GM12864 (cell line): ENCODE data around the gene RAPH1.

Source experiments
- DNase-seq: peaks from one replicate; pipeline ENCODE4 v3.0.0-alpha.2; 2011; ENCODE audit warnings: low read depth
- H3K4me3 ChIP-seq: 2 replicates; pipeline ENCODE4 v1.5.1; 2011; ENCODE audit warnings: mild to moderate bottlenecking, low read depth, low read length, control low read depth
- TF ChIP-seq, protein P1 (sequence below): IDR thresholded peaks from 2 replicates; pipeline ENCODE4 v1.5.1; 2011; ENCODE audit warnings: low read depth, mild to moderate bottlenecking, moderate library complexity, low read length, control low read depth, inconsistent platforms; ENCODE audit errors: missing control alignments

Gene RAPH1

DNA sequence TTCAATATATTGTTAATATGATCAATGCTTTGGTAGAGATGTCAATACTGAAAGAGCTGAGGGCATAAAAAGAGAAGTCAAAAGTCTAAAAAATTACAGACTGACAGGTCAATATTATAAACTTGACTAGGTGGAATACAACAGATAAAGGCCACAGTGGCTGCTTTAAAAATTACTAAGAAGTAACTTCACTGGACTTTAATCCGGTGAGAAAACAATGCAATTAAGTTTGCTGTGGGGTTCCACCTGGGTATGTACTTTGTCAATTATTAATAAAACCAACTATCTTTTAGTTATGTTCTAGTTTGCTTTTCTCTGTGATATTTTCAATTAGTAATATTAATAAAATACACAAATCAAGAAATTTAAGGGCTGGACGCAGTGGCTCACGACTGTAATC, 44.7 kb downstream of the RAPH1 start:
- H3K4me3 ChIP-seq = no peak overlapping the region
- no peak for DNase-seq
- TF ChIP-seq, protein P1, sequence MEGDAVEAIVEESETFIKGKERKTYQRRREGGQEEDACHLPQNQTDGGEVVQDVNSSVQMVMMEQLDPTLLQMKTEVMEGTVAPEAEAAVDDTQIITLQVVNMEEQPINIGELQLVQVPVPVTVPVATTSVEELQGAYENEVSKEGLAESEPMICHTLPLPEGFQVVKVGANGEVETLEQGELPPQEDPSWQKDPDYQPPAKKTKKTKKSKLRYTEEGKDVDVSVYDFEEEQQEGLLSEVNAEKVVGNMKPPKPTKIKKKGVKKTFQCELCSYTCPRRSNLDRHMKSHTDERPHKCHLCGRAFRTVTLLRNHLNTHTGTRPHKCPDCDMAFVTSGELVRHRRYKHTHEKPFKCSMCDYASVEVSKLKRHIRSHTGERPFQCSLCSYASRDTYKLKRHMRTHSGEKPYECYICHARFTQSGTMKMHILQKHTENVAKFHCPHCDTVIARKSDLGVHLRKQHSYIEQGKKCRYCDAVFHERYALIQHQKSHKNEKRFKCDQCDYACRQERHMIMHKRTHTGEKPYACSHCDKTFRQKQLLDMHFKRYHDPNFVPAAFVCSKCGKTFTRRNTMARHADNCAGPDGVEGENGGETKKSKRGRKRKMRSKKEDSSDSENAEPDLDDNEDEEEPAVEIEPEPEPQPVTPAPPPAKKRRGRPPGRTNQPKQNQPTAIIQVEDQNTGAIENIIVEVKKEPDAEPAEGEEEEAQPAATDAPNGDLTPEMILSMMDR = no peak

DNA sequence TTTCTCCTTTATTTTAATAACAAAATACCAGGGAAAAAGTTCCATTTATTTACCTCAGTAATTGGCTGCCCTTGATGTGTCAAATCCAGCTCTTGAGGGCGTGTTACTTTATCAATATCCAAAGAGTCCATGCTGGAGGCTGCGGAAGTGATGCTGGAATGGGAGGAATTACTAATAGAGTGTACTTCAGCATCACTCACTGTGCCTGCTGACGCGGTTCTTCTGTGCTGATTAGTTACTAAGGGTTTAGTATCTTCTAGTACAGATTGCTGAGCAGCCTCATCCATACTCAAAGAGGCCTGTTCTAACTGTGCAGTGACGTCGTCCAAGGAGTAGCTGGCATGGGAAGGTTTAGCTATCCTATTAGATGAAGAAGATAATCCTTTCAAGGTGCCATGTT, 45.6 kb downstream of the RAPH1 start:
- no peak for DNase-seq

DNA sequence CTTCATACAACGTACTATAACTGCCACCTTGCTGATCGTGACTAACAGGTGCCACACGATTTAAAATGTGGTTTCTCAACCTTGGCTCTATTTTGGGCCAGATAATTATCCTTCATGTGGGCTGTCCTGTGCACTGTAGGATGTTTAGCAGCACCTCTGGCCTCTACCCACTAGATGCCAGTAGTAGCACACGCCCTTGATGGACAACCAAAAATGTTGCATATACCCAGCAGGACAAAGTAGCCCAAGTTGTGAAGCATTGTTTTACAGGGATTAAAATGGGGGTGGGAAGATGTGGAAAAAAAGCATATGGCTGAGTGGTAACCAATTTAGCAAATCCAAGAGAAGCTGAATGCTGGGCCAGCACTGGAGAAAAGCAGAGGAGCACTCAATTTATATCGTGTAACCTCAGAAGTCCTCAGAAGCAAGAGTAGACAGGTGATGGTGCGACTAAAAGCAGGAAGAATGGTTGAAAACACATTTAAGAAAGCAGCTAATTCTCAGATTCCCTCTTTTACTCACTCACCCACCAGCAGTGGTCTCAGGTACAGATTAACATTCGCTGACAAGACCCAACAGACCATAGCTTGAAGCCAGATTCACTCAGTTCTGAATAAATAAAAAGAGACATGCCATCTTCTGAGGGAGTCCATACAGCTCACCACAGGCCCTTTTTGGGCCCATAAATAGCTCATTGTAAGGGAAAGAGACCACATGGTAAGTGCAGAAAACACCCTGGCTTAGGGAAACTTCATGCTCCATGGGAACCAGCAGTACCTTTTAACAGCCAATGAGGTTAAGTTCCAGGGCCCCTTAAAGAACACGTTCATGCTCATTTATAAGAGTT, 50.6 kb downstream of the RAPH1 start:
- DNase-seq = peak; percentile 25
- TF ChIP-seq, protein P1 = peak; percentile 89
- no peak overlapping the region for H3K4me3 ChIP-seq

More for the DNA sequence above, 45.6 kb downstream of the RAPH1 start:
- no peak overlapping the region for H3K4me3 ChIP-seq
- TF ChIP-seq, protein P1 = no peak

DNA sequence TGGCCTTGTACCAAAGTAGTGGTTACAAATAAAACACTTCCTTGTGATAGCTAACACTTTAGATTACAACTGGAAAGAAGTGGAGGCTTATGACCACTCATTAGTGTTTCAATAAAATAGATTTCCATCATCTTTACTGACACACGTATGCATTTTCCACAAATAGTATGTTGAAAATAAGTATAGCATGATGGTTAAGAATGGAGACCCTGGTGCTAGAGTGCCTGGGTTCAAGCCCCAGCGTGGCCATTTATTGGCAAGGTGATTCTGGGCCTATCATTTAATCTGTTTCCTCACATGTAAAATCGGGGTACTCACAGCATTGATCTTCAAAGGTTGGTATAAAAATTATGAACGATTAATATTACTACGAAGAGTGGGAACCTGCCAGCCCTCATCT, 54.5 kb downstream of the RAPH1 start:
- no peak overlapping the region for H3K4me3 ChIP-seq
- TF ChIP-seq, protein P1 = no peak
- DNase-seq = no peak

DNA sequence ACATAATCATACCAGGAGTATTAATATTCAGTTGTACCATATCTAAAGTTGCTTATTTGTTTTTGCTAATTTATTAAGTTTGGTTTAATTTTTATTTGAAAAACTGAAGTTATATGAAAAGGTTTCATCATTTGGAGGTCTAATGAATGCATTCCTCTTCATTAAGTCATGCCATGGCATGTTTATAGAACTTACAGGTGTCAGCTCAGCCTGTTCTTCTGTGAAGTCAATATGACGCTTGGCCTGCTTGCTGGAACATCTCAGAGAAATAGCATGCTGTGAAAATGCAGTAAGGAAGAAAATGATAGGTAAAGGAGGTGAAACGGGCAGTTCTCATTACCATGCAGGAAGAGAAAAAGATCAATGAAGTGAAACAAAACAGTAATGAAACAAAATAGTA, 58.2 kb downstream of the RAPH1 start:
- TF ChIP-seq, protein P1 = no peak
- H3K4me3 ChIP-seq = no peak overlapping the region
- DNase-seq = no peak

DNA sequence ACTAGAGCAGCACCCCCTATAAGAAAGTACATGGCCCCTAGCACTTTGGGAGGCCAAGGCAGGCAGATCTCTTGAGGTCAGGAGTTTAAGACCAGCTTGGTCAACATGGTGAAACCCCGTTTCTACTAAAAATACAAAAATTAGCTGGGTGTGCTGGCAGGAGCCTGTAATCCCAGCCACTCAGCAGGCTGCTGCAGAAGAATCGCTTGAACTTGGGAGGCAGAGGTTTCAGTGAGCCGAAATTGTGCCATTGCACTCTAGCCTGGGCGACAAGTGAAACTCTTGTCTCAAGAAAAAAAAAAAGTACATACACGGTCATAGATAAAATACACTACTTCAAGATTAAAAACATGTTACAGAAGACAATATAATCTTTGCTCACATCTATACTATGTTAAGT, 63.8 kb downstream of the RAPH1 start:
- TF ChIP-seq, protein P1 = no peak
- DNase-seq = no peak
- H3K4me3 ChIP-seq = no peak overlapping the region

DNA sequence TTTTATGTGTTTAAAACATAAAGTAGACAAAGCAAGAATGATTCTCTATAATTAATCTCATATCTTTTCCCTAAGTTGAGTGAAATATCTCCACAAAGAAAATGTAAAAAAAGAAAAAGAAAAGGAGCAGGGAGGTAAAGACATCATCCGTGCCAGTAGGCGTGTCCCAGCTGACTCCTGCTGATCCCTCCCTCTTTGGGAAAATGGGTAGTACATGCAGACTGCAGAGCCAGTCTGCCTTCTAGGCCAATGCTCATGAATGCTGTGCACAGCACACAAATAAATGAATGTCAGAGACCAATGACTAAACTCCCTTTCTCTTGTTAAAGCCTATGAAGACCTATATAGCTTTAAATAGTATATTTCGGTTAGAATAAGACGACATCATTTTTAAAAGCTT, 64.7 kb downstream of the RAPH1 start:
- H3K4me3 ChIP-seq = no peak overlapping the region
- TF ChIP-seq, protein P1 = no peak
- DNase-seq = no peak
